Measurements from ENCODE around the gene CCDC68.

DNA sequence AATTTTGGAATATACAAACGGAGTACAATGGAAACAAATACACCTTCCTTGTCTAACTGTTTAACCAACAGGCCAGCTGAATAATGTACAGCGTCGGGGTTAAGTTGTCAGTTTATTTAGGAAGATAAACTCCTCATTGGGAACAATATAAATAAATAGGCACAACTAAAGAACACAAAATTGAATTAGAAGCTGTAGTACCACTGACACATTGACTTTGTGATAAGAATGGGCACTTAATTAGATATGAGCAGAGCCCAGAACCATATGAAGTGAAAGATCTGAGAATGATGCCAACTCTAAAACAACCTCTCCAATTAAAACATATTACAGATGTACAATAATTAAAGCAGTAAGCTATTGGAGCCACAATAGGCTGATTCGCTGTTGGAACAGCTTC lies 44.4 kb downstream of the CCDC68 start:
- TF ChIP-seq EZH2 (IDR thresholded peaks at IDR 0.05; ENCODE audit: low read length, missing control alignments) = no peak
- TF ChIP-seq, protein P1, sequence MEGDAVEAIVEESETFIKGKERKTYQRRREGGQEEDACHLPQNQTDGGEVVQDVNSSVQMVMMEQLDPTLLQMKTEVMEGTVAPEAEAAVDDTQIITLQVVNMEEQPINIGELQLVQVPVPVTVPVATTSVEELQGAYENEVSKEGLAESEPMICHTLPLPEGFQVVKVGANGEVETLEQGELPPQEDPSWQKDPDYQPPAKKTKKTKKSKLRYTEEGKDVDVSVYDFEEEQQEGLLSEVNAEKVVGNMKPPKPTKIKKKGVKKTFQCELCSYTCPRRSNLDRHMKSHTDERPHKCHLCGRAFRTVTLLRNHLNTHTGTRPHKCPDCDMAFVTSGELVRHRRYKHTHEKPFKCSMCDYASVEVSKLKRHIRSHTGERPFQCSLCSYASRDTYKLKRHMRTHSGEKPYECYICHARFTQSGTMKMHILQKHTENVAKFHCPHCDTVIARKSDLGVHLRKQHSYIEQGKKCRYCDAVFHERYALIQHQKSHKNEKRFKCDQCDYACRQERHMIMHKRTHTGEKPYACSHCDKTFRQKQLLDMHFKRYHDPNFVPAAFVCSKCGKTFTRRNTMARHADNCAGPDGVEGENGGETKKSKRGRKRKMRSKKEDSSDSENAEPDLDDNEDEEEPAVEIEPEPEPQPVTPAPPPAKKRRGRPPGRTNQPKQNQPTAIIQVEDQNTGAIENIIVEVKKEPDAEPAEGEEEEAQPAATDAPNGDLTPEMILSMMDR (conservative IDR thresholded peaks at IDR 0.05 in 1 of 2, IDR thresholded peaks at IDR 0.05 in 1 of 2; ENCODE audit: low read depth in 1 of 2, low read length in 2 of 2) = no peak
